GM12891 (cell line): Measurements from ENCODE around the gene FAM163B.

Experiments
- DNase-seq: peaks from one replicate; pipeline ENCODE4 v3.0.0; 2011; ENCODE audit warnings: low spot score; ENCODE audit not compliant: insufficient read length
- FAIRE-seq: peaks from 2 replicates; lab custom pipeline; 2011; peaks lifted over from hg19 to GRCh38; lab: Jason Lieb, UNC
- PAX5 ChIP-seq: IDR thresholded peaks from 2 replicates; pipeline ENCODE4 v1.6.1; 2011; ENCODE audit warnings: low read length, moderate library complexity, mild to moderate bottlenecking; ENCODE audit not compliant: insufficient read depth, severe bottlenecking
- POLR2A ChIP-seq: IDR thresholded peaks from 2 replicates; pipeline ENCODE4 v1.6.1; 2011; ENCODE audit warnings: low read depth, low read length, control low read depth
- POLR2AphosphoS5 ChIP-seq: IDR thresholded peaks from 2 replicates; pipeline ENCODE4 v1.6.1; 2011; ENCODE audit warnings: low read depth, low read length, control low read depth
- POU2F2 ChIP-seq: IDR thresholded peaks from 2 replicates; pipeline ENCODE4 v1.6.1; 2011; ENCODE audit warnings: low read depth, mild to moderate bottlenecking, control low read depth, low read length, moderate library complexity
- SPI1 ChIP-seq: IDR thresholded peaks from 2 replicates; pipeline ENCODE4 v1.6.1; 2011; ENCODE audit warnings: low read depth, low read length, control low read depth
- TAF1 ChIP-seq: IDR thresholded peaks from 2 replicates; pipeline ENCODE4 v1.6.1; 2011; ENCODE audit warnings: low read depth, low read length, control low read depth

The FAM163B gene

GRCh38 chr9:133539991-133540697, 69.0 kb downstream of the FAM163B start:
- TF ChIP-seq SPI1 = 0 out of 2 replicates have a peak, but pooled peaks have one; percentile 3
- no peak for TF ChIP-seq POU2F2
- DNase-seq (no peak), FAIRE-seq (no peak)

GRCh38 chr9:133538851-133539833, 70.0 kb downstream of the FAM163B start:
- no peak for TF ChIP-seq POU2F2
- no peak for TF ChIP-seq POLR2A
- TF ChIP-seq SPI1 = no peak
- TF ChIP-seq POLR2AphosphoS5 = no peak
- TF ChIP-seq PAX5 = no peak
- TF ChIP-seq TAF1 = no peak

GRCh38 chr9:133538176-133538575, 71.0 kb downstream of the FAM163B start:
- FAIRE-seq (no peak), DNase-seq (no peak)
- TF ChIP-seq POLR2A = no peak
- TF ChIP-seq TAF1 = no peak
- no peak for TF ChIP-seq POU2F2
- TF ChIP-seq PAX5 = no peak
- TF ChIP-seq POLR2AphosphoS5 = no peak
- TF ChIP-seq SPI1 = no peak

More at GRCh38 chr9:133538851-133539833, 70.0 kb downstream of the FAM163B start:
- FAIRE-seq = no peak
- DNase-seq = no peak

GRCh38 chr9:133537257-133537656, 71.9 kb downstream of the FAM163B start:
- DNase-seq (no peak), FAIRE-seq (no peak)
- TF ChIP-seq POU2F2 (no peak), POLR2AphosphoS5 (no peak), POLR2A (no peak), TAF1 (no peak), PAX5 (no peak), SPI1 (no peak)

GRCh38 chr9:133536536-133536935, 72.7 kb downstream of the FAM163B start:
- DNase-seq (no peak), FAIRE-seq (no peak)
- TF ChIP-seq POLR2AphosphoS5 = no peak
- no peak for TF ChIP-seq POU2F2
- TF ChIP-seq POLR2A = no peak
- no peak for TF ChIP-seq PAX5
- no peak for TF ChIP-seq TAF1
- no peak for TF ChIP-seq SPI1

- no peak for FAIRE-seq
- no peak for DNase-seq
Observed at GRCh38 chr9:133536080-133536479, 73.1 kb downstream of the FAM163B start.

GRCh38 chr9:133535306-133535877, 73.8 kb downstream of the FAM163B start:
- FAIRE-seq (no peak), DNase-seq (no peak)
- TF ChIP-seq TAF1 = no peak
- no peak for TF ChIP-seq POLR2A
- no peak for TF ChIP-seq SPI1
- TF ChIP-seq PAX5 = no peak
- TF ChIP-seq POU2F2 = no peak
- no peak for TF ChIP-seq POLR2AphosphoS5

More at GRCh38 chr9:133536080-133536479, 73.1 kb downstream of the FAM163B start:
- TF ChIP-seq POLR2AphosphoS5 = no peak
- TF ChIP-seq SPI1 = no peak
- no peak for TF ChIP-seq TAF1

- DNase-seq (no peak), FAIRE-seq (no peak)
- TF ChIP-seq POLR2A (no peak), POU2F2 (no peak), SPI1 (no peak), PAX5 (no peak), TAF1 (no peak), POLR2AphosphoS5 (no peak)
Observed at GRCh38 chr9:133534346-133535291, 74.6 kb downstream of the FAM163B start, which contains the start of gene ADAMTSL2. Gene ADAMTSL2, plus strand, starts transcription at chr9:133534704. Its CDS starts 2,009 bp downstream, at chr9:133536713.

- TF ChIP-seq POU2F2 (no peak), SPI1 (no peak), TAF1 (no peak), PAX5 (no peak), POLR2A (no peak), POLR2AphosphoS5 (no peak)
- FAIRE-seq = no peak
- DNase-seq = no peak
Observed at GRCh38 chr9:133533857-133534256, 75.3 kb downstream of the FAM163B start.
